HUES48 (cell line): Measurements from ENCODE around the gene DNAJB6.

Experiments
- H3K27ac ChIP-seq: one replicate; pipeline ENCODE4 v1.7.0; 2013; ENCODE audit warnings: low read depth, low read length, inconsistent platforms
- H3K27me3 ChIP-seq: 2 replicates; pipeline ENCODE4 v1.6.1; 2013; ENCODE audit warnings: mild to moderate bottlenecking, low read length; ENCODE audit not compliant: control insufficient read depth, insufficient read depth
- H3K36me3 ChIP-seq: 2 replicates; pipeline ENCODE4 v1.6.1; 2013; ENCODE audit warnings: low read length; ENCODE audit not compliant: control insufficient read depth, insufficient read depth
- H3K4me1 ChIP-seq: 2 replicates; pipeline ENCODE4 v1.6.1; 2013; ENCODE audit warnings: mild to moderate bottlenecking, low read length; ENCODE audit not compliant: control insufficient read depth, insufficient read depth
- H3K4me3 ChIP-seq: 2 replicates; pipeline ENCODE4 v1.5.1; 2013; ENCODE audit warnings: mild to moderate bottlenecking, low read depth, low read length
- H3K9ac ChIP-seq: 2 replicates; pipeline ENCODE4 v1.6.1; 2013; ENCODE audit warnings: mild to moderate bottlenecking, low read depth, low read length, moderate library complexity
- H3K9me3 ChIP-seq: 2 replicates; pipeline ENCODE4 v1.6.1; 2013; ENCODE audit warnings: low read length; ENCODE audit not compliant: control insufficient read depth, insufficient read depth

The DNAJB6 gene

DNA sequence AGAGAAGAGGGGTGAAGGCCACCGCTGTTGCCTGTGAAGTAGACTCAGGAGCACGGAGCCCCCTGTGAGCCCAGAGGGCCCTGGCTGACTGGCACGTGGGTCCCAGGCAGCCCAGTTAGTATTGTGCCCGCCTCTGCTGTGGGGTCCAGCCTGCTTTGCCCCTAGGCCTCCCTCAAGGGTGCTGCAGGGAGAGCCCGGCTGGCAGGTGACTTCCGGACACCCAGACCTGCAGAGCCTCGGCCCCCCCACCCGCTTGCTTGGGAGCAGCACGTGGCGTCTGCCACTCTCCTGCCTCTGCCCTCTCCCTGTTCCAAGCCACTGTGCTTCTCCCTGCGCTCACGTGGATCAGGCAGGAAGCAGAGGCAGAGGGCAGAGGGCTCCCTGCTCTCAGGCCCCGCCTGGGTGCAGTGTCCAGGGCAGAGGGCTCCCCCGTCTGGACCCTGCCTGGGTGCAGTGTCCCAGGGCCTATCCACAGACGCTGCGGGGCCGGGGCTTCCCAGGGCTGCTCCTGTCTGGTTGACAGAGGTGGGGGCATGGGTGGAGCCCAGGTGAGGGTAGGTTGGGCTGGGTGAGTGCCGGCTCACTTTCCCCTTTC, 88.4 kb downstream of the DNAJB6 start:
- H3K9ac ChIP-seq, result no peak overlapping the region

DNA sequence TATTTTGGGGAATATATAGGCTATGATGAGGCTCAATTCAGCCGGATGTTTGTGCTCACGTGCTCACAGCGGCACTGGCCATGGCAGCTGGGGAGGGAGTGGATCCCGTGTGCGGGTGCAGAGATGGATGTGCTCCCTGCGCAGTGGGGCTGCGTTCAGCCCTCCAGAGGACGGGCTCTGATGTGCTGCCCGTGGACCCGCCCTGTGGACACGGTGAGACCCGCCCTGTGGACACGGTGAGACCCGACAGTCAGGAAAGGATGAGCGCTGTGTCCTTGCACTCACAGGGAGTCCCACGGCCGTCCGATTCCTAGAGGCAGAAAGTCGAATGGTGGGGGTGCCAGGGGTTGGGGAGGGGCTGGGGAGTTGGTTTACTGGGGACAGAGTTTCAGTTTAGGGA, 89.0 kb downstream of the DNAJB6 start:
- no peak overlapping the region for H3K9ac ChIP-seq
- no peaks in the 10 kb centered on the region for H3K9me3 ChIP-seq
- H3K4me3 ChIP-seq, result no peak overlapping the region
- H3K27me3 ChIP-seq, result no peaks in the 10 kb centered on the region
- H3K27ac ChIP-seq, result no peak overlapping the region
- H3K36me3 ChIP-seq, result peaks cover 12% of the 10 kb centered on the region
- no peaks in the 10 kb centered on the region for H3K4me1 ChIP-seq

More for the DNA sequence above, 88.4 kb downstream of the DNAJB6 start:
- no peak overlapping the region for H3K4me3 ChIP-seq
- H3K9me3 ChIP-seq, result no peaks in the 10 kb centered on the region
- H3K27me3 ChIP-seq, result no peaks in the 10 kb centered on the region
- H3K27ac ChIP-seq, result no peak overlapping the region
- peaks cover 12% of the 10 kb centered on the region for H3K36me3 ChIP-seq
- H3K4me1 ChIP-seq, result no peaks in the 10 kb centered on the region

DNA sequence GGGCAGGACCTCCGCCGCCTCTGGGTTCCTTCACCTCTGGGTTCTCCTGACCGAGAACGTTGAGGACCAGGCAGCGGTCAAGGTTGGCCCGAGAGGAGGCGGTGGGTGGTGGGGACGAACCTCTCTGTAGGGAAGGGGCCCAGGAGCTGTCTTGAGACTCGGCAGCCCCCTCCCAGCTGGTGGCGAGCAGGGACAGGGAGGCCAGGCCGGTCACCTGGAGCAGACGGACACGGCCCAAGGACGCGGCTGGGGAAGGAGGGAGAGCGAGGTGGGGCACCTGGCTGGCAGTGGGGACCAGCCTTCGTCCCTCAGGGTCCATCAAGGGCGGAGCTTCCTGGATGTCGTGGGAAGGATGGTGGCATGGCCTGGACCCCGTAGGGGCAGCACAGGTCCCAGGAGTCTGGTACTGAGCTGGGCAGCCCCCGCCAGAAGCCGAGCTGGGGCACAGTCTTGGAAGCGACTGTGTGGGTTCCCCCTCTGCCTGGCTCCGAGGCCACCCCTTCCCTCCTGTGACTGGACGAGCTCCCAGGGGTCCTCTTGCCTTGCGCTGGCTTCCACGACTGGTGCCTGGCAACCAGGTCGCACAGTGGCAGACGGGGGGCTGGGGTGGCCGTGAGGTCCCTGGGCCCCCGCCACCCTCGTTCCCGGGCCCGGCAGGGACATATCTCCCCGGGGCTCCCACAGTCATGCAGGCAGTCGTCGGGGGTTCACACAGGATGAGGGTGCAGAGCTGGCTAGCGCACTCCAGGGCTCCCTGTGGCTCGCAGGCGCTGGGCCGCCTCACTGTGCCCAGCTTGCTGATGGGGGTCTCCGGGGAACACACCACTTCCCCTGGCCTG, 89.9 kb downstream of the DNAJB6 start:
- Histone ChIP-seq H3K4me1 (no peaks in the 10 kb centered on the region), H3K27ac (no peak overlapping the region), H3K9me3 (no peaks in the 10 kb centered on the region), H3K4me3 (no peak overlapping the region), H3K27me3 (no peaks in the 10 kb centered on the region), H3K9ac (no peak overlapping the region), H3K36me3 (peaks cover 12% of the 10 kb centered on the region)

DNA sequence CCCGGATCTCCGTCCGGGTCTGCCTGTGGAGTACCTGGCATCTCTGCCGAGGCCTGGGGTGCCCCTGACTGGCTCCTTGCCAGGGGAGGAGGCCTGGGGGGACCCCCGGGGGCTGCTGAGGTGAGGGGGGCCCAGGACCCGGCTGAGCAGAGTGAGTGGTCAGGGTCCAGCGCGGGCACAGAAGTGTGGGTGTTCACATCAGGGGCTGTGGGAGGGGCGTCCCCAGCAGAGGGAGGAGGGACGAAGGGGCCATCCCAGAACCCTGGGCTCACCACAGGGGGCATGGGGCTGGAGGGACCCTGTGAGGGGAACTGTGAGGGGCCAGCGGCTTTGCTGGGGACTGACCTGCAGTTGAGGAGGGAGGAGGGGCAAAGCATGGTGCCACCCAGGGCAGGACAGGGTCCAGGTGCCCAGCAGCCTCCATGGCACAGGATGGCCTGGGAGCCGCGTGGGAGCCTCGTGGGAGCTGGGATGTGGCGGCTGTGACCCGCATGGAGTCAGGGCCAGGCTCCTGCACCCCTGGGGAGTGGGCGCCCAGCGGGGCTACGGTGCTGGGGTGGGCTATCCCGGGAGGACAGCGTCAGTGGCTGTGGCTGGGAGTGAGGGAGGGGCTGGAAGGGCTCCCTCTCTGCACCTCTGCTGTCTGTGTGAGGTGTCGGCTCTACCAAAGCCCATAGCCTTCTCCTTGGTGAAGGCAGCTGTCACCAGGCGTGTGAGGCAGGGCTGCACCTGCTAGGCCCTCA, 91.2 kb downstream of the DNAJB6 start:
- H3K27me3 ChIP-seq, result no peaks in the 10 kb centered on the region

DNA sequence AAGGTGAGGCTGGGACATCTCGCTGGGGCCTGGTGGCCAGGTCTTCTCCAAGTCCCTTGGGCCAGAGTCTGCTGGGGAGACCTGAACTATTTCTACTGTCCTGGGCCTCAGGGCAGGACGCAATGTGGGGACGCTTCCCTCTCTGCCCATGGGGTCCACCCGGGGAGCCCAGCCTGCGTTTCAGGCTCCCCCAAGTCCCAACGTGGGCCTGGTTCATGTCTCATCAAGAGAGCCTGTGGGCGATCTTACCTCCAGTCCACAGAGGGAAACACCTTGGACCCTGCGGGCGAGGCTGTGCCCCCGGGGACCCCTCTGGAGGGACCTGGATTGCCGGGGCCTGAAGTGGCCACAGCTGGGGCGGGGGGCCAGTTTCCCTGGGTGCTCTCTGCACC, 91.7 kb downstream of the DNAJB6 start:
- Histone ChIP-seq H3K9ac (no peak overlapping the region), H3K4me1 (peaks cover 6% of the 10 kb centered on the region; the same call in 1 of the 2 replicates), H3K27me3 (no peaks in the 10 kb centered on the region), H3K36me3 (no peaks in the 10 kb centered on the region), H3K27ac (no peak overlapping the region), H3K4me3 (no peak overlapping the region), H3K9me3 (no peaks in the 10 kb centered on the region)

More for the DNA sequence above, 91.2 kb downstream of the DNAJB6 start:
- no peak overlapping the region for H3K27ac ChIP-seq
- no peaks in the 10 kb centered on the region for H3K36me3 ChIP-seq
- H3K9ac ChIP-seq, result no peak overlapping the region
- no peak overlapping the region for H3K4me3 ChIP-seq
- no peaks in the 10 kb centered on the region for H3K9me3 ChIP-seq
- H3K4me1 ChIP-seq, result peaks cover 6% of the 10 kb centered on the region; the same call in 1 of the 2 replicates

DNA sequence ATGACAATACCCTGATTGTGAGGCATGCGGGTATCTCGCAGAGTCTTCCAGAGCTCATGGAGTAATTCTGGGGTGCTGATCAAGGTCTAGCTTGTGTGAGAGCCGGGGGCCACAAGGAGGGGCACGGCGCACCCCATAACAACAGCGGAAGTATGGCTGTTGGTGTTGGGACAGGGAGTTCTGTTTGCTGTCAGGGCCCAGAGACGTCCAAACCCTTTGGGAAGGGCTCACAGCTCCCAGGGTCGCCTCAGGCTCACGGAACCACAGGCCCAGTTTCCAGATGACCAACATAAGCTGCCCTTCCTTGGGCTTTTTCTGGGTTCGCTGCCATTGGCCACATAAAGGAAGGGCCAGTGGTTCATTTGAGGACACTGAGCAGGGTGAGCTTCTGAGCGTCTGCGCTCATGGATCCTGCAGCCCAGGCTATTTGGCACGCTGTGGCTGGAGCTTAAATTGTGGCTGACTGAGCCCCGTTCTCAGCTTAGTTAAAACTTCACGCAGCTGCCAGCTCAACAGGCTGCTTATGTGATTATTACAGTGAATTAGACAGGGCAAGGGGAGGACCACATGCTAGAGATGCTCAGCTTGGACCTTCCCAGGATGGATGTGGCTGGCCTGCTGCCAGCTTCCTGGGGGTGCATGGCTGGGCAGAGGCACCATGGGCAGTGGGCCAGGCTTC, 92.3 kb downstream of the DNAJB6 start:
- Histone ChIP-seq H3K9me3 (no peaks in the 10 kb centered on the region), H3K27ac (no peak overlapping the region), H3K9ac (no peak overlapping the region), H3K4me3 (no peak overlapping the region), H3K36me3 (no peaks in the 10 kb centered on the region), H3K4me1 (peaks cover 6% of the 10 kb centered on the region; the same call in 1 of the 2 replicates), H3K27me3 (no peaks in the 10 kb centered on the region)

DNA sequence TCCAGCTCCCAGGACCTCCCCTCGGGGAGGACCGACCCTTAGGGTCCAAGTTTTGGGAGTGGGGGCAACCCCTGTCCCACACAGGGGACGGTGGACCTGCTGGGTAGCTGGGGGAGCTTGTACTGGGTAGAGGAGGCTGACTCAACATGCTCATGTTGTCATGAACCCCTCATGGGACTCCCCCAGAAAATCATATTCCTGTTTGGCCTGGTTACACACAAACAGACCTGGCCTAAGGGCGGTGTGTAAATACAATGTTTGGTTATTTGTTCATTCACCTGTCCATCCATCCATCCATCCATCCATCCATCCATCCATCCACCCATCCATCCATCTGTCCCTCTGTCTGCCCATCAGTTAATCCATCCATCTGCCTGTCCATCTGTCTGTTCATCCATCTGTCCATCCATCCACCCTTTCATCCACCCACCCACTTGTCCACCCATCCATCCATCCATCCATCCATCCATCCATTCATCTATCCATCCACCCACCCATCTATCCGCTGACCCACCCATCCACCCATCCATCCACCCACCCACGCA, 92.9 kb downstream of the DNAJB6 start:
- H3K27me3 ChIP-seq, result no peaks in the 10 kb centered on the region
- H3K27ac ChIP-seq, result no peak overlapping the region
- H3K36me3 ChIP-seq, result no peaks in the 10 kb centered on the region
- H3K9ac ChIP-seq, result no peak overlapping the region
- H3K9me3 ChIP-seq, result no peaks in the 10 kb centered on the region
- no peak overlapping the region for H3K4me3 ChIP-seq
- peaks cover 6% of the 10 kb centered on the region; the same call in 1 of the 2 replicates for H3K4me1 ChIP-seq

DNA sequence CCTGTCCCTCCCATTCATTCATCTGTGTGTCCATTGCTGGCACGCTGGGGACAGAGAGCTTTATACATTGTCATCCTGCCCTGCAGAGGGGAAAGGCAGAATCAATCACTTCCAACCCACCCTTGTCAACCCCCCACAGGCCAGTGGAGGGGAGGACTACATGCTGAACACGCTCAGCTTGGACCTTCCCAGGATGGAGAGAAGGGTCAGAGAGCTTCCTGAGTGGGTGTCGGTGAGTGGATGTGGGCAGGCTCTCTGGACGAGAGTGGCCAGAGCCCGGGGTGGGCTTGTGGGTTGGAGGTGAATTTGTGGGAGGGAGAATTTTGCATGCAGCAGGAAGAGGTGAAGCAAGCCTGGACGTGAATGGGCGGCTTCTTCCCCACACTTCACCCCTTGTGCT, 93.9 kb downstream of the DNAJB6 start:
- H3K4me3 ChIP-seq, result no peak overlapping the region
- peaks cover 6% of the 10 kb centered on the region; the same call in 1 of the 2 replicates for H3K4me1 ChIP-seq
- no peaks in the 10 kb centered on the region for H3K36me3 ChIP-seq
- H3K9ac ChIP-seq, result no peak overlapping the region
- no peaks in the 10 kb centered on the region for H3K9me3 ChIP-seq
- no peaks in the 10 kb centered on the region for H3K27me3 ChIP-seq
- no peak overlapping the region for H3K27ac ChIP-seq

DNA sequence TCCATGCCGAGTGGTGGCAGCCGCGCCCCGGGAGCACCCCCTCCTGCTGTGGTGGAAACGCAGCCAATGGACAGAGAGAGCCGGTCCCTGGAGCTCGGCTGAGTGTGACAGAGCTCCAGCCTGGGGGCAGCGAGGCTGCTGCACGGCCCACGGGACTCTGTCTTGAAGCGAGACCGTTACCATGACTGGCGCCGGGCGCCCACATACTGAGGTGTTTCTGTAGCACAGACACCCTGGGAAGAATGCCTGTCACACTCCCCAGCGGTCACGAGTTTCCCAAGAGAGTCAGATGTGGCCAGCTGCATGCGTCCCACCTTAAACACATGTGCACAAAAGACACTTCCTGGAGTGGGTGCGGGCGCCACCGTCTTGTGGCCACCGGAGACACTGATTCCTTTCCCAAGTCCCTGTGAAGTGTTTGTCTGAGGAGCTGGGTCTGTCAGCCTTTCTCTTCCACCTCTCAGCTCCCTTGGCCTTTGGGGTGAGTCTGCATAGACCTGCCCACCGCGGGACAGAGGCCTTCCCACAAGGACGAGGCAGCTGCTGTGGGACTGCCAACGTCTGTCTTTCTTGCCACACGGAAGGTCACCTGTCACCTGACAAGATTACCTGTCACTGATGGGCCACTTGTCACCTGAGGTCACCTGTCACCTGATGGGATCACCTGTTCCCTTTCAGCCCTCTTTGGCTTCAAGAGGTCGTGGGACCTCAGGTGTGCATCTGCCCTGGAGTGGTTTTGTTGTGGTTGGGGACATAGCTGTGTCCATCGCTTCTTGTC, 94.6 kb downstream of the DNAJB6 start:
- no peak overlapping the region for H3K9ac ChIP-seq
- no peak overlapping the region for H3K4me3 ChIP-seq
- no peaks in the 10 kb centered on the region for H3K27me3 ChIP-seq
- H3K9me3 ChIP-seq, result no peaks in the 10 kb centered on the region
- no peaks in the 10 kb centered on the region for H3K36me3 ChIP-seq
- no peak overlapping the region for H3K27ac ChIP-seq
- peaks cover 6% of the 10 kb centered on the region; the same call in 1 of the 2 replicates for H3K4me1 ChIP-seq
